Endothelial cell of umbilical vein (primary cell): Measurements from ENCODE around the gene DAGLB. TPM values are rescaled to one million over a fixed set of nuclear protein-coding genes. Genes with fewer than 3 reads are reported as not detected.
"Not testable (repeated sequence)": the region's sequence is repeated elsewhere in the genome, so short reads cannot be mapped to it uniquely, and the experiment has no call there.

ENCODE experiments used
- BruUV-seq: library from RNA; stranded (reverse); fragments of 400-500 nt; replicated peaks from 2 replicates; lab custom pipeline; 2021; lab: Mats Ljungman, UMichigan
- CTCF ChIA-PET: fragments of 300-600, 350-600 bp; sonication (Branson Sonifier 250); formaldehyde crosslinking; loops from one replicate; lab custom pipeline; 2021; ENCODE audit warnings: antibody characterized with exemption, inconsistent platforms; lab: Charles Lee
- POLR2A ChIA-PET: fragments of 300-600, 350-600 bp; sonication (Branson Sonifier 250); formaldehyde crosslinking; loops from one replicate; lab custom pipeline; 2021; ENCODE audit warnings: antibody characterized with exemption, inconsistent platforms; lab: Charles Lee
- DNase-seq: peaks from one replicate; pipeline ENCODE4 v3.0.0-alpha.2; 2011; ENCODE audit warnings: low read depth, low spot score
- FAIRE-seq: peaks from 2 replicates; lab custom pipeline; 2011; peaks lifted over from hg19 to GRCh38; lab: Jason Lieb, UNC
- H2AFZ ChIP-seq: 2 replicates; pipeline ENCODE4 v1.6.0; 2012; ENCODE audit warnings: low read depth, low read length, control low read depth, inconsistent platforms
- H3K27ac ChIP-seq: 2 replicates; pipeline ENCODE4 v1.5.1; 2011; ENCODE audit warnings: low read depth, mild to moderate bottlenecking, control low read depth, low read length, moderate library complexity; ENCODE audit not compliant: insufficient read depth
- H3K27me3 ChIP-seq, 2 experiments: 2 replicates each; pipeline versions ENCODE4 v1.6.0 to v1.6.1; 2011; ENCODE audit warnings: low read length in 2 of 2, mixed read lengths in 1 of 2; ENCODE audit not compliant: control insufficient read depth in 2 of 2, insufficient read depth in 2 of 2
- H3K36me3 ChIP-seq, 2 experiments: 2 replicates in 1 of 2; 3 replicates in 1 of 2; pipeline ENCODE4 v1.5.1; 2011; ENCODE audit warnings: low read length in 2 of 2, mild to moderate bottlenecking in 1 of 2, moderate library complexity in 1 of 2; ENCODE audit not compliant: control insufficient read depth in 2 of 2, insufficient read depth in 2 of 2; ENCODE audit errors: extremely low read depth in 1 of 2
- H3K4me1 ChIP-seq: 3 replicates; pipeline ENCODE4 v1.5.1; 2011; ENCODE audit warnings: mild to moderate bottlenecking, low read length; ENCODE audit not compliant: control insufficient read depth, insufficient read depth; ENCODE audit errors: extremely low read depth
- H3K4me2 ChIP-seq: 2 replicates; pipeline ENCODE4 v1.6.1; 2011; ENCODE audit warnings: low read length, control low read depth, mixed read lengths; ENCODE audit not compliant: insufficient read depth
- H3K4me3 ChIP-seq, 3 experiments: fragments of 200-600 bp in 1 of 3; sonication (generic), shearing (Covaris generic) in 1 of 3; replicated peaks in 1 of 3; 2 replicates each; pipeline ENCODE4 v1.5.1; 2011 to 2016; ENCODE audit warnings: control low read depth in 3 of 3, low read length in 3 of 3, mild to moderate bottlenecking in 2 of 3, inconsistent platforms in 1 of 3, low read depth in 1 of 3, moderate library complexity in 1 of 3; ENCODE audit not compliant: insufficient read depth in 1 of 3
- H3K79me2 ChIP-seq: 2 replicates; pipeline ENCODE4 v1.6.0; 2012; ENCODE audit warnings: low read length, inconsistent platforms; ENCODE audit not compliant: control insufficient read depth, insufficient read depth
- H3K9ac ChIP-seq: replicated peaks from 2 replicates; pipeline ENCODE3; 2011; ENCODE audit warnings: low read length, control low read depth; ENCODE audit not compliant: insufficient read depth; ENCODE audit errors: extremely low read depth
- H3K9me1 ChIP-seq: replicated peaks from 3 replicates; pipeline ENCODE4 v1.6.0; 2011; ENCODE audit warnings: mild to moderate bottlenecking, low read length; ENCODE audit not compliant: control insufficient read depth, insufficient read depth; ENCODE audit errors: extremely low read depth
- H3K9me3 ChIP-seq: replicated peaks from 2 replicates; pipeline ENCODE4 v1.5.1; 2012; ENCODE audit warnings: low read length, inconsistent platforms; ENCODE audit not compliant: control insufficient read depth, insufficient read depth
- H4K20me1 ChIP-seq: replicated peaks from 2 replicates; pipeline ENCODE3; 2011; ENCODE audit warnings: mild to moderate bottlenecking, low read length; ENCODE audit not compliant: control insufficient read depth, insufficient read depth; ENCODE audit errors: extremely low read depth
- GATA2 ChIP-seq: IDR thresholded peaks from 2 replicates; pipeline ENCODE4 v1.7.0; 2011; ENCODE audit warnings: low read depth, mild to moderate bottlenecking, moderate library complexity, mixed read lengths, low read length; ENCODE audit not compliant: insufficient read length, insufficient read depth
- MAX ChIP-seq: IDR thresholded peaks from 2 replicates; pipeline ENCODE4 v1.6.1; 2011; ENCODE audit not compliant: insufficient read depth, insufficient read length
- MYC ChIP-seq: IDR thresholded peaks from one replicate; pipeline ENCODE4 v1.6.1; 2011; ENCODE audit warnings: mild to moderate bottlenecking, low read depth, low read length
- POLR2A ChIP-seq: IDR thresholded peaks from 2 replicates; pipeline ENCODE4 v1.6.1; 2012; ENCODE audit warnings: low read depth, mild to moderate bottlenecking, control low read depth, low read length
- POLR2AphosphoS5 ChIP-seq: IDR thresholded peaks from 2 replicates; pipeline ENCODE4 v1.6.1; 2012; ENCODE audit warnings: low read depth, mild to moderate bottlenecking, control low read depth, low read length, moderate library complexity; ENCODE audit not compliant: insufficient read depth
- dilution Hi-C: fragments of 300-500 bp; cut with MboI; formaldehyde crosslinking; loops from one replicate; pipeline ENCODE4 v1.15.0; 2019; ENCODE audit warnings: low sequenced_read_pairs; ENCODE audit not compliant: extremely low pct_ligation_motif_present
- intact Hi-C: fragments of 100-400 bp; cut with micrococcal nuclease; formaldehyde crosslinking; loops from one replicate; pipeline ENCODE4 v1.10.0; 2022
- polyA plus RNA-seq, 4 experiments: library from polyadenylated mRNA; depleted of rRNA in 3 of 4; stranded (reverse) in 3 of 4; unstranded in 1 of 4; fragments of >200 nt; gene quantifications; 2 replicates each; pipeline versions ENCODE4 v1.2.1 to v1.2.3, GENCODE V29; 2011 to 2012; ENCODE audit warnings: missing spikeins in 1 of 4
- total RNA-seq: library from RNA; stranded (reverse); gene quantifications from 2 replicates; pipeline ENCODE4 v1.2.3, GENCODE V29; 2021
- TF ChIP-seq, protein P1 (sequence below), 2 donors: IDR thresholded peaks; 1 replicate in 1 of 2; 2 replicates in 1 of 2; pipeline ENCODE4 v1.5.1; 2011; ENCODE audit warnings: low read length in 2 of 2, mild to moderate bottlenecking in 2 of 2, moderate library complexity in 2 of 2, control low read depth in 1 of 2, inconsistent platforms in 1 of 2, low read depth in 1 of 2; ENCODE audit not compliant: insufficient read depth in 1 of 2; ENCODE audit errors: extremely low read depth in 1 of 2

Gene DAGLB
- total and polyA plus RNA-seq, 2 donors (not counting 3 experiments of a cell fraction or from before 2014, with no cell fraction given) = 28.2 to 48.2 TPM

DNA sequence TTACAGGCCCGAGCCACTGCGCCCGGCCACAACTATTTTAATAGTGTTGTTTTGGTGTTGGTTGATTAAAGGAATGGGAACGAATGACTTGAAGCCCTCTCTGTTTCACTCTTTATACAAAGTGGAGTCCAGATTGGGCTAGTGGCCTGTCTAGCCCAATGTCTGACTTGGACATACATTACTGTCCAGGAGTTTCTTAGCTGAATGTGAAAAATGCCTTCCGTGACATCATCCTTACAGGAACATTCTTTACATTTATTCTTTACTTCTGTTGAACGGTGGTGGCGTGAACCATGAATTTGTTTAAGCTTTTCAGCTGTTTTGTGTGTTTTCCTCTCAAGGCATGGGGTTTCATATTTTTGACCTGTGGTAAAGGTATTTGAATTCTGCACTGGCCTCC lies 67.9 kb downstream of the DAGLB start:
- POLR2A ChIA-PET = no interaction called here
- Histone ChIP-seq H3K4me2 (no peak overlapping the region), H3K9me3 (no peaks in the 10 kb centered on the region), H3K36me3 (peaks cover 0 to 3% of the 10 kb centered on the region in 2 experiments), H2AFZ (no peak overlapping the region), H3K4me1 (peaks cover 56% of the 10 kb centered on the region), H3K27me3 (no peaks in the 10 kb centered on the region), H3K9ac (no peak overlapping the region), H3K9me1 (no peaks in the 10 kb centered on the region), H3K79me2 (peaks cover 99% of the 10 kb centered on the region), H3K27ac (no peak overlapping the region), H3K4me3 (no peak overlapping the region), H4K20me1 (peaks cover 16% of the 10 kb centered on the region)
- CTCF ChIA-PET = no interaction called here
- intact Hi-C loops (no loop called here), dilution Hi-C loops (no loop called here)
- FAIRE-seq (no peak), DNase-seq (no peak)
- TF ChIP-seq, protein P1, sequence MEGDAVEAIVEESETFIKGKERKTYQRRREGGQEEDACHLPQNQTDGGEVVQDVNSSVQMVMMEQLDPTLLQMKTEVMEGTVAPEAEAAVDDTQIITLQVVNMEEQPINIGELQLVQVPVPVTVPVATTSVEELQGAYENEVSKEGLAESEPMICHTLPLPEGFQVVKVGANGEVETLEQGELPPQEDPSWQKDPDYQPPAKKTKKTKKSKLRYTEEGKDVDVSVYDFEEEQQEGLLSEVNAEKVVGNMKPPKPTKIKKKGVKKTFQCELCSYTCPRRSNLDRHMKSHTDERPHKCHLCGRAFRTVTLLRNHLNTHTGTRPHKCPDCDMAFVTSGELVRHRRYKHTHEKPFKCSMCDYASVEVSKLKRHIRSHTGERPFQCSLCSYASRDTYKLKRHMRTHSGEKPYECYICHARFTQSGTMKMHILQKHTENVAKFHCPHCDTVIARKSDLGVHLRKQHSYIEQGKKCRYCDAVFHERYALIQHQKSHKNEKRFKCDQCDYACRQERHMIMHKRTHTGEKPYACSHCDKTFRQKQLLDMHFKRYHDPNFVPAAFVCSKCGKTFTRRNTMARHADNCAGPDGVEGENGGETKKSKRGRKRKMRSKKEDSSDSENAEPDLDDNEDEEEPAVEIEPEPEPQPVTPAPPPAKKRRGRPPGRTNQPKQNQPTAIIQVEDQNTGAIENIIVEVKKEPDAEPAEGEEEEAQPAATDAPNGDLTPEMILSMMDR (IDR thresholded peaks at IDR 0.05; ENCODE audit: extremely low read depth in 1 of 2, insufficient read depth in 1 of 2, low read depth in 1 of 2, low read length in 2 of 2) = no peak
- TF ChIP-seq MAX = no peak
- no peak for TF ChIP-seq GATA2
- no peak for TF ChIP-seq POLR2AphosphoS5
- TF ChIP-seq MYC = no peak
- no peak for TF ChIP-seq POLR2A
- BruUV-seq = no TSS peak

- FAIRE-seq = not testable (repeated sequence)
Measured at GRCh38 chr7:6378556-6378955, 69.2 kb downstream of the DAGLB start.

More at GRCh38 chr7:6378556-6378955, 69.2 kb downstream of the DAGLB start:
- H3K4me2 ChIP-seq, H2AFZ ChIP-seq, H3K27me3 ChIP-seq, CTCF ChIA-PET, POLR2A ChIA-PET, intact Hi-C loops, H3K4me3 ChIP-seq, H3K9me1 ChIP-seq, H3K9me3 ChIP-seq, dilution Hi-C loops, DNase-seq, H3K36me3 ChIP-seq, H3K9ac ChIP-seq, H3K27ac ChIP-seq, BruUV-seq: not testable (repeated sequence)
- Histone ChIP-seq H3K4me1 (peaks cover 44% of the 10 kb centered on the region), H3K79me2 (peaks cover 87% of the 10 kb centered on the region), H4K20me1 (peaks cover 16% of the 10 kb centered on the region)
